H1 (cell line): ENCODE measurements around the gene PGAP3. TPM values are rescaled to one million over a fixed set of nuclear protein-coding genes. Genes with fewer than 3 reads are reported as not detected.

Experiments
- NANOG ChIP-seq: IDR thresholded peaks from 2 replicates; pipeline ENCODE4 v1.6.1; 2011; ENCODE audit warnings: low read length, low read depth, mild to moderate bottlenecking, inconsistent platforms; ENCODE audit not compliant: insufficient read depth, poor library complexity, severe bottlenecking
- PHF8 ChIP-seq: fragments of 200-600 bp; sonication (generic); conservative IDR thresholded peaks from 2 replicates; pipeline ENCODE4 v1.7.1; 2012; ENCODE audit warnings: low read depth, mild to moderate bottlenecking, inconsistent platforms, low read length, moderate library complexity
- RXRA ChIP-seq: IDR thresholded peaks from 2 replicates; pipeline ENCODE4 v1.6.1; 2011; ENCODE audit warnings: low read depth, mild to moderate bottlenecking, low read length, moderate library complexity; ENCODE audit not compliant: insufficient read depth
- TBP ChIP-seq: IDR thresholded peaks from 2 replicates; pipeline ENCODE4 v1.6.1; 2011; ENCODE audit warnings: low read depth, low read length, improper control_type of control experiment
- ZNF274 ChIP-seq: IDR thresholded peaks from 2 replicates; pipeline ENCODE4 v1.7.0; 2012; ENCODE audit warnings: low read length, borderline replicate concordance; ENCODE audit errors: extremely low read depth
- polyA plus RNA-seq, 7 experiments: library from polyadenylated mRNA; depleted of rRNA in 3 of 7; stranded (reverse) in 5 of 7; unstranded in 2 of 7; fragments of >200 nt in 5 of 7; fragments of 200-250 nt in 2 of 7; gene quantifications; 1 replicate in 5 of 7; 2 replicates in 1 of 7; 4 replicates in 1 of 7; pipeline versions ENCODE4 v1.2.1 to v1.2.3, GENCODE V29; 2011 to 2013; ENCODE audit warnings: missing spikeins in 2 of 7, mixed read lengths in 2 of 7
- total RNA-seq: library from RNA; stranded (reverse); fragmentation: NEBNext Ultra II Directional; extraction: Animal tissue kit (Norgen Biotek cat#: 25700); gene quantifications from 2 replicates; pipeline ENCODE4 v1.2.1, GENCODE V29; 2021

The PGAP3 gene
- total and polyA plus RNA-seq, 2 of the 8 experiments (the other 6 are each of a cell fraction or from before 2014, with no cell fraction given), result 21.0 to 30.7 TPM

DNA sequence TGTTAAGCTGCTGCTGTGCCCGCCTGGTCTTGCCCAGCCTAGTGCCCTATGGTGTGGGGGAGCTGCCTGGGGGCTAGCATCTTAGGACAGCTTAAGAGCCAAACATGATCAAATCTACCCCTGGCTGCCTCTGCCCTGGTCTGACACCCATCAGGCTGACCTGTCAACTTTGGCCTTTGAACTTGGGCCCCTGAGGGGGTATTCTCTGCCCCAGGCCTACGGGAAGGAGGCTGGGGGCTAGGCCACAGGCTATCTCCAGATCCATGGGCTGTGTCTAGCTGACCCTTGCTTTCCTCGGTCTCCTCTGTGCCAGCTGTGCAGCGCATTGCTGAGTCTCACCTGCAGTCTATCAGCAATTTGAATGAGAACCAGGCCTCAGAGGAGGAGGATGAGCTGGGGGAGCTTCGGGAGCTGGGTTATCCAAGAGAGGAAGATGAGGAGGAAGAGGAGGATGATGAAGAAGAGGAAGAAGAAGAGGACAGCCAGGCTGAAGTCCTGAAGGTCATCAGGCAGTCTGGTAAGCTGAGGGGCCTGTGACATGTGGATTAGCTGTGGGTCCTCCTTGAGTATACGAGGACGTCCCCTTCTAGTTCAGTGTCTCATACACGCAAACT is 54.2 kb downstream of the PGAP3 start (continued):
- TF ChIP-seq RXRA (no peak), NANOG (no peak), PHF8 (no peak), ZNF274 (no peak), TBP (no peak)
